Measurements from ENCODE around the gene DIPK1A.
"Not testable (repeated sequence)": the region's sequence is repeated elsewhere in the genome, so short reads cannot be mapped to it uniquely, and the experiment has no call there.

The DIPK1A gene

GRCh38 chr1:92980732-92981647 lies 19.7 kb upstream of the DIPK1A start:
- no peak for DNase-seq (ENCODE audit: low read depth in 2 of 3, low spot score in 1 of 3)

- no peak for DNase-seq (ENCODE audit: low read depth in 2 of 3, low spot score in 1 of 3)
These were observed 14.4 kb upstream of the DIPK1A start for GRCh38 chr1:92975551-92976232.

- DNase-seq (ENCODE audit: low read depth in 2 of 3, low spot score in 1 of 3), result not testable (repeated sequence)
These were observed 12.8 kb upstream of the DIPK1A start for GRCh38 chr1:92974112-92974511.

GRCh38 chr1:92973203-92973897 lies 12.1 kb upstream of the DIPK1A start:
- no peak for DNase-seq (ENCODE audit: low read depth in 2 of 3, low spot score in 1 of 3)

- no peak for DNase-seq (ENCODE audit: low read depth in 2 of 3, low spot score in 1 of 3)
These were observed 11.3 kb upstream of the DIPK1A start for GRCh38 chr1:92972409-92973129.

- not testable (repeated sequence) for DNase-seq (ENCODE audit: low read depth in 2 of 3, low spot score in 1 of 3)
These were observed 10.7 kb upstream of the DIPK1A start for GRCh38 chr1:92971932-92972331.

GRCh38 chr1:92970990-92971689 lies 9.9 kb upstream of the DIPK1A start:
- no peak for DNase-seq (ENCODE audit: low read depth in 2 of 3, low spot score in 1 of 3)

- DNase-seq (ENCODE audit: low read depth in 2 of 3, low spot score in 1 of 3), result no peak
These were observed 8.3 kb upstream of the DIPK1A start for GRCh38 chr1:92969517-92969916.

- no peak for DNase-seq (ENCODE audit: low read depth in 2 of 3, low spot score in 1 of 3)
These were observed 7.1 kb upstream of the DIPK1A start for GRCh38 chr1:92968138-92969032.

GRCh38 chr1:92964998-92965397 lies 3.7 kb upstream of the DIPK1A start:
- DNase-seq (ENCODE audit: low read depth in 2 of 3, low spot score in 1 of 3), result no peak

GRCh38 chr1:92964316-92964715 lies 3.1 kb upstream of the DIPK1A start:
- DNase-seq (ENCODE audit: low read depth in 2 of 3, low spot score in 1 of 3), result no peak

GRCh38 chr1:92961896-92962752 lies 862 bp upstream of the DIPK1A start:
- DNase-seq (ENCODE audit: low read depth in 2 of 3, low spot score in 1 of 3), result peak in 2 of 3 donors; percentile 50 to 60

- peak; percentile 31 to 49 (median 44) for DNase-seq (ENCODE audit: low read depth in 2 of 3, low spot score in 1 of 3)
These were observed 699 bp downstream of the DIPK1A start for GRCh38 chr1:92960395-92961130.

- no peak for DNase-seq (ENCODE audit: low read depth in 2 of 3, low spot score in 1 of 3)
These were observed 2.9 kb downstream of the DIPK1A start for GRCh38 chr1:92958203-92958970.

GRCh38 chr1:92957030-92957734 lies 4.1 kb downstream of the DIPK1A start:
- DNase-seq (ENCODE audit: low read depth in 2 of 3, low spot score in 1 of 3), result no peak

- DNase-seq (ENCODE audit: low read depth in 2 of 3, low spot score in 1 of 3), result no peak
These were observed 4.8 kb downstream of the DIPK1A start for GRCh38 chr1:92956254-92957029.
